Retinal pigment epithelial cell (primary cell): ENCODE results near the gene CYP4V2.
A peak's percentile ranks its signal among the peaks of the same experiment; 100 is the strongest.

ENCODE experiments used
- DNase-seq: peaks from one replicate; pipeline ENCODE4 v3.0.0-alpha.2; 2010; ENCODE audit warnings: low read depth
- H3K4me3 ChIP-seq: 2 replicates; pipeline ENCODE4 v1.5.1; 2011; ENCODE audit warnings: mild to moderate bottlenecking, low read length, control low read depth, moderate library complexity
- TF ChIP-seq, protein P1 (sequence below): conservative IDR thresholded peaks from 2 replicates; pipeline ENCODE4 v1.5.1; 2011; ENCODE audit warnings: low read depth, low read length, control low read depth, inconsistent platforms

CYP4V2 gene

DNA sequence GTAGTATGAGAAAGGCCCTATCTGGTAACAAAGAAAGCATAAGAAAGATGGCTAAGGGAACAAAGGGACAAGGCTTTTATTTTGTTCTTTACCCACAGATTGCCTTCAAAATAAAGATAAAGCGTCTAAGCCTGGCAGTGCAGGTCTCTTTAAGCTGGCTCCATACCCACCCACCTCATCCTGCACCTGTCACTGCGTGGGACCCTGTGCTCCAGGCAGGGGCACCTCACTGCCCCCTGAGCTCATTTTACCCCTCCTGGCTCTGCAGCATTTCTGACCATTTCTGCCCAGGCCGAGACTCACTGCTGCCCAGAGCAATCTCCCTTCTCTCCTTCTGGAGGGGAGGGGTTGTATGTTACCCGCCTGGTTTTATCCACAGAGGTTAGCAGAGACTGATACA, 1.7 kb upstream of the CYP4V2 start:
- no peak for DNase-seq
- H3K4me3 ChIP-seq = no peak overlapping the region
- TF ChIP-seq, protein P1, sequence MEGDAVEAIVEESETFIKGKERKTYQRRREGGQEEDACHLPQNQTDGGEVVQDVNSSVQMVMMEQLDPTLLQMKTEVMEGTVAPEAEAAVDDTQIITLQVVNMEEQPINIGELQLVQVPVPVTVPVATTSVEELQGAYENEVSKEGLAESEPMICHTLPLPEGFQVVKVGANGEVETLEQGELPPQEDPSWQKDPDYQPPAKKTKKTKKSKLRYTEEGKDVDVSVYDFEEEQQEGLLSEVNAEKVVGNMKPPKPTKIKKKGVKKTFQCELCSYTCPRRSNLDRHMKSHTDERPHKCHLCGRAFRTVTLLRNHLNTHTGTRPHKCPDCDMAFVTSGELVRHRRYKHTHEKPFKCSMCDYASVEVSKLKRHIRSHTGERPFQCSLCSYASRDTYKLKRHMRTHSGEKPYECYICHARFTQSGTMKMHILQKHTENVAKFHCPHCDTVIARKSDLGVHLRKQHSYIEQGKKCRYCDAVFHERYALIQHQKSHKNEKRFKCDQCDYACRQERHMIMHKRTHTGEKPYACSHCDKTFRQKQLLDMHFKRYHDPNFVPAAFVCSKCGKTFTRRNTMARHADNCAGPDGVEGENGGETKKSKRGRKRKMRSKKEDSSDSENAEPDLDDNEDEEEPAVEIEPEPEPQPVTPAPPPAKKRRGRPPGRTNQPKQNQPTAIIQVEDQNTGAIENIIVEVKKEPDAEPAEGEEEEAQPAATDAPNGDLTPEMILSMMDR = no peak

DNA sequence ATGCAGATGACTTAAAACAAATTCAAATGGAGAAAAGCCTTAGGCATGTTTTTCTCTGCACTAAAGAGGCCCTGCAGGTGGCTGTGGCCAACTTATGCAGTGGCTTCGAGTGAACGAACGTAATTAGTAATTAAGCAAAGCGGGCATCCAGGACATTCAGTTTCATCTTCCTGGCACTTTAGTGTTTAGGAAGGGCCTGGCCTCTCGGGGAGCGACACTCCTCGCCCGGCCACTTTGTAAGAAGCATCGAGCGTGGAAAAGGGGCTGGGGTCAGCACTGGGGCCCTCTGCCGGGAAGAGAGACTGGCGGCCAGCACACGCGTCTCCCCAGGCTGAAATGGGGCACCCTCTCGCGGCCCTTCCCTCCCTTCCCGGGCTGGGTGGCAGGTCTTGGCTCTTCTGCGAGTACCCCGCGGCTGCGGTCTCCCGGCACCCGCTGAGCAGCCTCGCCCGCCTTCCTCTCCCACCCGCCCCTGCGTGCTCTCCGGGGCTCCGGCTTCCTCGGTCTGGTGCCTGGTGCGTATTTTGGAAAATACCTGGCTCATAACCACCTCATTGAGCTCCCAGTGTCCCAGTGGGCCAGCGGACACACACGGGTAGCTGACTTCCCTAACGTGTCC, 677 bp upstream of the CYP4V2 start:
- no peak for DNase-seq
- TF ChIP-seq, protein P1 = peak; percentile 19
- peak overlapping the region; percentile 77 for H3K4me3 ChIP-seq

DNA sequence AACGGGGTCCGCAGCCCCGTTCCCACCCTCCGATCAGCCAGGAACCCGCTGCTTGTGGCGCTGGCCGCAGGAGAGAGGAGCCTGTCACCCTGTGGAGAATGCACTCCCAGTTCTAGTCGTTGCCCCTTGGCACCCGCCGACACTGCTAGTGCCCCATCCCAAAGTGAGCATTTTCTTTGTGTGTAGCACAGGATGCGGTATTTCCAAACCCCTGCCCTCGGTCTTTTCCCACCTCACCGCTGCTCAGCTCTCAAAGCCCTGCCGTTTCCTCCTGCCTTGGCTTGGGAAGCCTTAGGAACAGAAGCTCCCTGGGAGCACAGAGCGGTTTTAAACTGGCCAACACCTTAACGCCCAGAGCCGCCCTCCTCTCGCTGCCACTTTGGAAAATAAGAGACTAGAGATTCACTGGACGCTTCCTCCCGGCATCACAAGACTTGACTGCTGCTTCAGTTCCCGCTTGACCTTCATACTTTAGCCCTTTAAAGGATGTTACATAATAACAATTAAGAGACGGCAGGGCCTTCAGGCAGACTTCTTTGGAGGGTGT, 772 bp downstream of the CYP4V2 start:
- no peak for DNase-seq
- H3K4me3 ChIP-seq = peak overlapping the region; percentile 58
- TF ChIP-seq, protein P1 = no peak

DNA sequence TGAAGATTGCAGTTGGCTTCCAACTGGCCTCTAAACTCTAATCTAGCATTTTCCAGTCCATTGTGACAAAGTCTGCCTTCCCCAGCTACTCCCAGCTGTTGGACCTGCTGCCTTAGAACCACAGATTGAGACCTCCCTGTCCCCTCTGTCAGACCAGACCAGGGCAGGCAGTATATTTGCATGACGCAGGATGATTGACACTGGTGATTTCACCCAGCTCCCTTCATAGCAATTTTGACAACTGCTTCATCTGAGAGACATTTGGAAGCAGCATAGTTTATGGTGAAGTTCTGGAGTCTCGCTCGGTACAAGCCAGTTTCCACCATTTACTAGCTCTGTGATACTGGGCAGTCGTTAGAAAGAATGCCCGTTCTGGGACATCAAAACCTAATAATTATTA, 2.5 kb downstream of the CYP4V2 start:
- no peak for DNase-seq
- TF ChIP-seq, protein P1 = no peak
- no peak overlapping the region for H3K4me3 ChIP-seq

DNA sequence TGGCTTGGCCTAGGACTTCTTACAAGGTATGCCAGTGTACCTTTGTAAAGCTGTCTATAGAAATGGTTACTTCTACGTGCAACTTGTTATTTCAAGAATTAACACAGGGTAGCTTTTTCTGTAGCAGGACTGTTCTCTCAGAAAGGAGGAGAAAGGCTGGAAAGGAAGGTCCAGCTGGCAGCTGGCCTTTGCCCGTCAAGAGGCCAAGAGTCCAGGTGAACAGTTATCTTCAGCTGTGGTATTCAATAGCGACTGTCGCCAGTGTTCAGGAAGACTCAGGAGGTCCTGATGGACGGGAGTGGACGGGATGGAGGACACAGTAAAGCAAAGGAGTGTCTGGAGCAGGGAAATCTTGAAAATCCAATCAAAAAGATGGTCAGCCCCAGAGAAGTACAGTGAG, 4.7 kb downstream of the CYP4V2 start:
- H3K4me3 ChIP-seq = no peak overlapping the region
- TF ChIP-seq, protein P1 = no peak
- DNase-seq = no peak

DNA sequence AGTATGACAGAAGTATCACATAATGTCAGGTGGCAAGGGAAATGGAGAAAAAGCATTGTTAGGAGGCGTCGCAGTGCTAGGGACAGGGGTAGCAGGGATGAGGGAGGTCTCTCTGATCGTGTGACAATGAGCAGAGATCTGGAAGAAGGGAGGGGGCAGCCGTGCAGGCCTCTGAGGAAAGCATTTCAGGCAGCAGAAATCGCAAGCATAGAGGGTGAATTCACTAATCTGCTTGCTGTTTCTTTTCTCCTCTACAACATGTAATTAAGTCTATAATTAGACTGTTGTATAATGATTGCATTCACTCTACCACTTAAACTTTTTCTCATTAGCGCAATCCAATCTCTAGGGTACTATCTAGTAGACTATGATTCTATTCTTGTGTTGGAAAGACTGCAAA, 9.1 kb downstream of the CYP4V2 start:
- DNase-seq = no peak
- TF ChIP-seq, protein P1 = no peak
- no peak overlapping the region for H3K4me3 ChIP-seq

DNA sequence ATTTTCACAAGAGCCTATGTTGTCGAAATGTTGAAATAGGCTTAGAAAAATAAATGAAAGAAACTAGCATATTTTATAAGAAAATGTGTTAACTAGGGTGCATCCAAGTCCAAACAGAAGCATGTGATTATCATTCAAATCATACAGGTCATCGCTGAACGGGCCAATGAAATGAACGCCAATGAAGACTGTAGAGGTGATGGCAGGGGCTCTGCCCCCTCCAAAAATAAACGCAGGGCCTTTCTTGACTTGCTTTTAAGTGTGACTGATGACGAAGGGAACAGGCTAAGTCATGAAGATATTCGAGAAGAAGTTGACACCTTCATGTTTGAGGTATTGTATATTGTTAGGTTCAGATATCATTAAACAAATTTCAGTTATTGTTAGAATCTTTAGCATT, 9.6 kb downstream of the CYP4V2 start:
- H3K4me3 ChIP-seq = no peak overlapping the region
- TF ChIP-seq, protein P1 = no peak
- DNase-seq = no peak
